Adrenal gland (tissue), 5 donors: ENCODE results near the gene HIRA.

Experiments
- CTCF ChIP-seq, 6 experiments: fragments of 450-650 bp in 4 of 6; fragments of 200-600 bp in 2 of 6; sonication (generic) in 1 of 6; IDR thresholded peaks; 1 replicate in 5 of 6; 2 replicates in 1 of 6; pipeline versions ENCODE4 v1.5.1 to v1.8.0; 2016 to 2021; ENCODE audit warnings: antibody characterized with exemption in 6 of 6, mild to moderate bottlenecking in 2 of 6, moderate library complexity in 1 of 6
- POLR2A ChIP-seq, 2 donors: fragments of 450-650 bp; IDR thresholded peaks; one replicate each; pipeline ENCODE4 v1.6.1; 2017; ENCODE audit warnings: antibody characterized with exemption in 2 of 2, mild to moderate bottlenecking in 2 of 2, moderate library complexity in 1 of 2
- donor health status: DM: no; HTN: no; CAD: no.

- TF ChIP-seq CTCF (IDR thresholded peaks at IDR 0.05), result no peak
- TF ChIP-seq POLR2A (IDR thresholded peaks at IDR 0.05), result no peak
These were observed 144.3 kb downstream of the HIRA start for GRCh38 chr22:19287076-19287707.
